GM10847 (cell line): ENCODE data around the gene ATP8B1.

Experiments
- POLR2A ChIP-seq: IDR thresholded peaks from 2 replicates; pipeline ENCODE4 v1.6.1; 2011; ENCODE audit not compliant: insufficient read length; ENCODE audit errors: extremely low read depth

ATP8B1 gene

DNA sequence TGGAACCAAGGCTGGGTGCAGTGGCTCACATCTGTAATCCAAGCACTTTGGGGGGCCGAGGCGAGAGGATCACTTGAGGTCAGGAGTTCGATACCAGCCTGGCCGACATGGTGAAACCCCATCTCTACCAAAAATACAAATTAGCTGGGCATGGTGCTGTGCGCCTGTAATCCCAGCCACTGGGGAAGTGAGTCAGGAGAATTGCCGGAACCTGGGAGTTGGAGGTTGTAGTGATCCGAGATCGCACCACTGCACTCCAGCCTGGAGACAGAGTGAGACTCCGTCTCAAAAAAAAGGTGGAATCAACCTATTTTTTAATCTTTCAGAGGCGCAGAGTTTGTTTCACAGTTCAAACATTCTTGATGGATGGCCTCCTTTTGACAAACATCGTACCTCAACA, 24.5 kb upstream of the ATP8B1 start:
- TF ChIP-seq POLR2A: no peak

DNA sequence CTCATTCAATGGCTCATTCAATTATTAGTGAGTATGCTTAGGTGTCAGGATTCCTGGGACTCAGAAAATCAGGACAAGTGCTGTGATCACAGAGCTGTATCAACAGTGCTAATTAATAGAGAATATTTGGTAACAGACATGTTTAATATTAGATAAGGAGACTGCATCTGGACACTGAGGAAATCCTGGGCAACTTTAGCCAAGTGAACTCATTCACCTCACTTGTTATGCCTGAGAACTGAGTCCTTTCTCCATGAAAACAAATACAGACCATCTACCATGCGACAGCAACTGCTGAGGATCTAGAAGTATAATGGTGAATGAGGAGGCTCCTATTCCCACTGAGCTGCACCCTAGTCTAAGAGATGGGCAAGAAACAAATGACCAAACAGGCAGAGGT, 23.1 kb upstream of the ATP8B1 start:
- no peak for TF ChIP-seq POLR2A

DNA sequence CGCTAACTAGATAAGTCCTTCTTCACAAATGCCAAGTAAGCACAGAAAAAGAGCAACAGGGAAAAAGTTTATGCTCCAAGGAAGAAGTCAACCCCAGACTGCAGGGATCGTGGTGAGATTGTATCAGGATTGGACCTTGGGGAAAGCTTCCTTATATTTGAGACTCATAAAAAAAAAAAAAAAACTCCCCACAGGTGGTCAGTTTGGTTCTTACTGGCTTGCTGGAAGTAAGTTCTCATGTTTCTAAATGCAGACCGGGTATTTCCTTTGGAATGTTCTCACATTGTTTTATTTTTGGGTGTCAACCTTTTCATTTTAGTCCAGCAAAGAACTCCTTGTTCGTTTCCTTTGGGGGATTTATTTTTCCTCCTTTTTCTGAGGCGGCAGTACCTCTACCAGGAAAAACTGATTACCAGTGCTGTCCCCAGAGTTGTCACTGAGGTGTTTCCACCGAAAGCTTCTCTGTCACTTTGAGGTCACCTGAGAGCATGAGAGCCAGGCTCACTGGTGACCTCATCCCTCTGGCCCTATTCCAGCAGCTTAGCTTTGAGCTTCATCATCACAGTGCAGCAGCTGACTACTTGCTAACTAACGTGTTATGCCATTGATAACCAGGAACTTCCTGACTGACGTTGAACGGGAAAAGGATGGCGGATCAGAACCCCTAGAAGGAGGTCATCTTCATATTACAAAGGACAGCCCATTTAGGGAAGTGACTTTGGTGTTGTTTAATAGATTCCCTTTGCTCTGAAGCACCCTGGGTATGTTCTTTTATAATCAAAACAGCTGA, 16.8 kb upstream of the ATP8B1 start:
- no peak for TF ChIP-seq POLR2A

DNA sequence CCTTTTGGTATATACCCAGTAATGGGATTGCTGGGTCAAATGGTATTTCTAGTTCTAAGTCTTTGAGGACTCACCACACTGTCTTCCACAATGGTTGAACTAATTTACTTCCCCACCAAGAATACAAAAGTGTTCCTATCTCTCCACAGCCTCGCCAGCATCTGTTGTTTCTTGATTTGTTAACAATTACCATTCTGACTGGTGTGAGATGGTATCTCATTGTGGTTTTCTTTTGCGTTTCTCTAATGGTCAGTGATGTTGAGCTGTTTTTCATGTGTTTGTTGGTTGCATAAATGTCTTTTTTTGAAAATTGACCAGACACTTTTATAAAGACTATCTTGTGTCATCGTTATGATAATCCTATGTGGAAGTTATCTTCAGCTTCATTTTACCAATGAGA, 16.0 kb upstream of the ATP8B1 start:
- TF ChIP-seq POLR2A: no peak

DNA sequence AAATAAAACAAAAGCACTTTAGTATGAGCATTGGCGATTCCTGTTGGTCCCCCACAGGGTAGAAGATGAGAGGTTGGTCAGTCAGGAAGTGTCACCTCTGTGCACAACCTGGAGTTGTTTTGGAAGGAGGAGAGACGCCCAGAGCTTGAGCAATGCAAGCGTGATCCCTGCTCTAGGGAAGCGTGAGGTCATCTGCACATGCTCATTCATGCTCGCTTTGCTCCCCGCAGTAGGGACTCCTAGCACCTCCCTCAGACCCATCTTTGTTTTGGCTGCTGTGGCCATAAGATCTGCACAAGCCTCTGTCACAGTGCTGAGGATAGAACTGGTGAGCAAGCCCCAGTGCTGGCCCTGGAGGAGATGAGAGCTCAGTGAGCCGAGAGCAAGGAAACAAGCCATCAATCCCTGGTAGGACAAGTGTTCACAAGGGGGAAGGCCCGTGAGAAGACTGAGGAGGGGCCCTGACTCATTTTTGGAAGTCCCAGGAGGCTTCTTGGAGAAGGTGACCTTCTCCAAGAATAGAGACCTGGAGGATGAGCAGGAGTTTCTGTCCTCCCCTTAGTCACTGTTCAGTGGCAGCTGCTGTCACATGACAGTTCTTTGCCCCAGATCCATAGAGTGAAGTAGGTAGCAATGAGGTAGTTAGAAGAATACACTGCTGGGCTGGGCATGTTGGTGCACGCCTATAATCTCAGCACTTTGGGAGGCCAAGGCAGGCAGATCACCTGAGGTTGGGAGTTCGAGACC, 13.3 kb upstream of the ATP8B1 start:
- no peak for TF ChIP-seq POLR2A

DNA sequence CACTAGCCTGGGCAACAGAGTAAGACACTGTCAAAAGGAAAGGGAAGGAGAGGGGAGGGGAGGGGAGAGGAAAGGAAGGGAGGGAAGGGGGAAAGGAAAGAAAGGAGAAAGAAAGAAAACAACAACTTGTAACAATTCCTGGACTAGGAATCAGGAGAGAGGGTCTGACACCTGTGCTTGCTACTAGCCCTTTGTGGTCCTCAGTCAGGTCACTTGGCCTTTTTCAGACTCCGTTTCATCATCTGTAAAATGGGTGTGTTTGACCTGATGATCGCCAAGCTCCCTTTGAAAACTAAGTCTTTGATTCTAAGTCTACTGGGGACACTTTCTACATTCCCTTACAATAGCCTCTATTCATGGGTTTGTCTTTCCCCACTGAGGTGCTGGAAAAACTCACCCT, 11.4 kb upstream of the ATP8B1 start:
- TF ChIP-seq POLR2A: no peak

DNA sequence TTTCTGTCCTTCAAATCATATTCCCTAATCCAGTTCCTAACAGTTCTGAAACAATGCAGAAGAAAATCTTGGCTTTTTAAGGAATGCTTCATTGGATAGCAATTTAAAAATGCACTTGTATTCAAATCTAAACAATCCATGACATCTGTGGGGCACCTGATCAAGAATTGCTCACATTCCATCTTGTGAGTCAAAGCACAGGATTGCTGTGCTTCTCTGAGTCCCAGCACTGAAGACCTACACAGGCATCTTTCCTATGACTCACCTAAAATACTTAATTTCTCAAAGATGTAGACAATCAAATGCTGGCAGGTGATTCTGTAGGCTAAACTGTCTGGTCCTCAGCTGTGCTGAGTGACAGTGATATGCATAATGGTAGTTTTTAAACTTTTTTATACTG, 10.1 kb upstream of the ATP8B1 start:
- TF ChIP-seq POLR2A: no peak

DNA sequence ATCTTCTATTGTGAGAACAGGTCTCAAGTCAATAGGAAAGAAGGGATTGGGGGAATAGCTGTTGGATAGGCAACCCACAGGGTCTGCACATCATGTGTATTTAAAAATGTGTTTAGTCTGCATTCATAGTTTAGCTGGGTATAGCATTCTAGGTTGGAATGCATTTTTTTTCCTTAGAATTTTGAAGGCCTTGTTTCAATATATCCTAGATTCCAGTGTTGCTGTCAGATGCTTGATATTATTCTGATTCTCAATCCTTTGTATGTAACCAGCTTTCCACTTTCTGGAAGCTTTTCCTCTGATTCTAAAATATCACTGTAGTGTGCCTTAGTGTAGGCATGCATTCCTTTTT, 9.0 kb upstream of the ATP8B1 start:
- no peak for TF ChIP-seq POLR2A

DNA sequence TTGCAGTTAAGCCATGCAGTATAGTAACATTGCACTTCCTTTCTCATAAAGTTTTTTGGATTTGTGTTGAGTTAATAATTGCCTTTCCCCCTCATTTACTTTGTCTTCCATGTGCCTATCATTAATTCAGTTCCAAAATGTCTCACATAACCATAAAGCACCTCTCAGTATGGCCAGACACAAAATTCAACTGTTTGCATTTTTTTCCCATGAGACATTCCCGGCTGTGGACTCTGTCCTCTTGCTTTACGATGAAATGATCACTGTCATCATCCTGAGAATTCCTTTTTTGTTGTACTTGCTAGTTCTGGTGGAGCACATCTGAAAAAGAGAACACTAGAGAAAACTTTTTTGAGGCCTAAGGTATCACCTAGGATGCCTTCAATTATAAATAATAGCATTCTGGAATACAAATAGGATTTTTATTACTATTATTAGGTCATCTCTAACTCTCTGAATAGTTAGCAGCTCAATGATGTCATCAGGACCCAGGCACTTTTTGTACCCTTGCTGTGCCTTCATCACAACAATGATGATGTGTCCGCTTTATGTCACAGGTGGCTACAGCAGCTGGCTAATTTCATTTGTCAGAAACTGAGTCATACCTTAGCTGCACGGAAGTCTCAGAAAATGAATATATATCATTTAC, 8.5 kb upstream of the ATP8B1 start:
- TF ChIP-seq POLR2A: no peak

DNA sequence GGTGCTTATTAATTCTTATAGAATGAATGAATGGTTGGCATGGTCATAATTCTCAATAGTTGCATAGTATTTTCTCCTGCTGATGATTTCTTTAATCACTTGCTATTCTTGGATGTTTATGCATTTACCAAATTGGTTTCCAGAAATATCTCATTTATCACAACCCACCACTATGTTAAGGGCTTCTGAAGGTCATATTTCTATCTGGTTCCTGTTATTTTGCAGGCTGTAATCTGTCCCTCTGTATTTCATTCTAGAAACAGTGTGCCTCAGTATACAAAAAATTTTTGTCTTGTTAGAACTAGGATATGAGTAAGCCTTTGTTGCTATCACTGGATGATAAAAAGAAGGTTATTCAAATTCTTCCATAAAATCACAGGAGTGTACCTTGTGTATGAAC, 6.1 kb upstream of the ATP8B1 start:
- TF ChIP-seq POLR2A: no peak

DNA sequence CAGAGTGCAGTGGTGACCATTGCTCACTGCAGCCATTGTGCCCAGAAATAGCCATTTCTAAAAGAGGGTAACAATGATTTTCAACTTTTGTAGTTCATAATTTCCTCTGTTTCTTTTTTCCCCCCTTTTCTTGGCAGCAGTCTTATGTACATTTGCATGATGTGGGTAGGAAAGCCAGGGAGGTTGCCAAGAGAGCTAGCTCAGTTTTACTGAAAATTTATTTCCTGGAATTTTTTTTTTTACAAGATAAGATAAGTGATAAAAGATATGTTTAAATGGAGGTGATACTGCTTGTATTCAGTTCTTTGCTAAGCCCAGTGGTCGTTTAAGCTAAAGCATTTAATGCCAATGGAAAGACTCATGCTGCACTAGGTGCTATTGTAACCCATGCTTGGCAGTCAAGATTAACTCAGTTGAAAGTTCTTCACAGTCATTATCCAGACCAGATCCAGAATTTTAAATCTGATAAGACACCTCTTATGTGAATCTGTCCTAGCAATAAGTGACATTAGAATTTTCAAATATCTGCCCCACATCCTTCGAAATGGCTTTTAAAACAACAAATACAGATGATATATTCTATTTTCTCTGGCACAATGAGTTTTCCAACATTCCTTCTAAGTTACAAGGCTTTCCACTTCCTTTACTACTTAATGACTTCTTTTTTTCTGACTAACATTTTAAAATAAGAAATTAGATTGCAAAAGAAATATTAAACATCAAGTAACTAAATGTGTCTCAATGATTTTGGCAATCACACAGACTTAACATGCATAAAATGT, 4.4 kb upstream of the ATP8B1 start:
- TF ChIP-seq POLR2A: no peak

DNA sequence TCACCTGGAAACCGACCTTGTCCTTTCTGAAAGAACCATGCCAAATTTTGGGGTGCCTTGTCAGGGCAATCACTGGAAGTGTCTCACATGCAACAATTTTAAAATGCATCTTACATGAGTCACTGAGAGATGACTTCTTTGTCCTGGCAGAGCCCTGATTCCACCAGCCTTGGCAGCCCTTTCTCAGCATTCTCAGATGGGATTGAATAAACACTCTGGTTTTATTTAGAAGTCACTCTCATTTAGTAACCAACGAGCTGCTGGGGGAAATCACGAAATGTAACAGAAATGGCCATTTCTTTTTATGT, 3.8 kb upstream of the ATP8B1 start:
- TF ChIP-seq POLR2A: no peak

DNA sequence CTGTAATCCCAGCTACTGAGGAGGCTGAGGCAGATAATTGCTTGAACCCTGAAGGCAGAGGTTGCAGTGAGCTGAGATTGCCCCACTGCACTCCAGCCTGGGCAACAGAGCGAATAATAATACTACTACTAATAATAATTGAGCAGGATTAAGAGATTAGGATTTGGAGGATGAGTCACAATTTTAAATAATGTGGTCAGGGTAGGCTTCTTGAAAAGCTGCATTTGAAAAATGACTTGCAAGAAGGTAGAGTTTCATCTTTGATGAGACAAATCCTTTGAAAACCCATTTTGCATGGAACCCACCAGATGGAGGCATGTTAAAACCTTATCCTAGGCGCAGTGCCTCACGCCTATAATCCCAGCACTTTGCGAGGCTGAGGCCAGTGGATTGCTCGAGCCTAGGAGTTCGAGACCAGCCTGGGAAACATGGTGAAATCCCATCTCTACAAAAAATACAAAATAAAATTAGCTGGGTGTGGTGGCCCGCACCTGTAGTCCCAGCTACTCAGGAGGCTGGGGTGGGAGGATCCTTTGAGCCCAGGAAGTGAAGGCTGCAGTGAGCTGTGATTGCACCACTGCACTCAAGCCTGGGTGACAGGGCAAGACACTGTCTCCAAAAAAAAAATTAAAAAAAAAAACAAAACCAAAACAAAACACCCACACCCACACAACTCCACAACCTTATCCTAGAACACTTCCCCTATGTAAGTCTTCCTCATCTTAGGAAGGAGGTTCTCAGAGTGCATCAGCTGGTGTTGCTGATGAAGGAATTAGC, 3.3 kb upstream of the ATP8B1 start:
- no peak for TF ChIP-seq POLR2A

DNA sequence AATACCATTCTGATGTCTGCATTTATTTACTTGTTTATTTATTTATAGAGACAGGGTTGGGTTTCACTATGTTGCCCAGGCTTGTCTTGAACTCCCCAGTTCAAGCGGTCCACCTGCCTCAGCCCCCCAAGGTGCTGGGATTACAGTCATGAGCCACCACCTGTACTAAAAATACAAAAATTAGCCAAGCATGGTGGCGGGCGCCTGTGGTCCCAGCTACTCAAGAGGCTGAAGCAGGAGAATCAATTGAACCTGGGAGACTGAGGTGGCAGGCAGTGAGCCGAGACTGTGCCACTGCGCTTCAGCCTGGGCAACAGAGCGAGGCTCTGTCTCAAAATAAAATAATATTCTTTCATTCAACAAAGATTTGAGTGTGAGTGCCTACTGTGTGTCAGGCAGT, 2.0 kb upstream of the ATP8B1 start:
- TF ChIP-seq POLR2A: no peak

DNA sequence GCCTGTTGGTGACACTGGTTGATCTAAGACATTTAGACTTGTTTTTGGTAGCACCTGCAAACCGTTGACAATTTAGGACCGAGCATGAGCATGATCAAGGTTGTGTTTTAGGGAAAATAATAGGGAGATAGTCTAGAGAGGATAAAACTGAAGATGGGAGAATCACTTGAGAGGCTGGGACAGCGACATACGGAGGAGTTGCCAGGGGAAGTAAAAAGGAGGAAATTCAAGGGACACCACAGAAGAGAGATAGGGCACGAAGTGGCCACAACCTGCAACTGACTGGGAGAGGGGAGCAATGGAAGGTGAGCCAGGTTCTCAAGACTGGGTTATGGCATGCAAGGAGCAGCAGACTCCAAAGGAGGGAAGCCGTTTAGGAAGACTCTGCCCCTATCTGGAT, 1.4 kb upstream of the ATP8B1 start:
- TF ChIP-seq POLR2A: no peak
